ENCODE data around the gene MYOC. TPM values are rescaled to one million over a fixed set of nuclear protein-coding genes. Genes with fewer than 3 reads are reported as not detected.

The MYOC gene
- total and polyA plus RNA-seq, 2 donors (not counting 3 experiments of a cell fraction or from before 2014, with no cell fraction given) = not detected

DNA sequence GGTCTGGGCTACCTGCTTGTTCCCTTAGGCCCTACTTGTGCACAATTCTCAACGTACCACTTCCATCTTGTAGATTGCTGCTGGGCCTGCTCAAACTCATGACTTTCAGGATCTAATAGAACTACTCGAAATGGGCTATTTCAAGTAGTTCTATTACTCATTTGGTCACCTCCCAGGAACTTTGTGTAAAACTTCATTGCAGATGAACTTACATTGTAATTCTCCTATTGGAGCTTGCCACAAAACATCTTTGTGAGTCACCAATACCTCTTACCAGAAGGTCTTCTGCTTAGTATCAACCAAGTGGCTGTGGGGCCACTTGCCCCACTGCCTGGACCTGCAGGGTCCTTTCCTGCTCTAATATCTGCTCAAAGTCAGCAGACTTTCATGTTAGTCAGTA, 41.2 kb downstream of the MYOC start:
- Histone ChIP-seq H3K27me3 (ENCODE audit: control insufficient read depth in 2 of 2, insufficient read depth in 2 of 2, low read length in 2 of 2) (no peaks in the 10 kb centered on the region), H3K4me2 (ENCODE audit: insufficient read depth, low read length) (no peak overlapping the region), H3K9me1 (replicated peaks; ENCODE audit: control insufficient read depth, extremely low read depth, insufficient read depth, low read length) (no peaks in the 10 kb centered on the region), H3K4me3 (replicated peaks in 1 of 3; ENCODE audit: insufficient read depth in 1 of 3, low read depth in 1 of 3, low read length in 3 of 3) (no peak overlapping the region), H3K4me1 (ENCODE audit: control insufficient read depth, extremely low read depth, insufficient read depth, low read length) (no peaks in the 10 kb centered on the region), H3K9ac (replicated peaks; ENCODE audit: extremely low read depth, insufficient read depth, low read length) (no peak overlapping the region), H3K27ac (ENCODE audit: insufficient read depth, low read depth, low read length) (no peak overlapping the region), H2AFZ (ENCODE audit: low read depth, low read length) (no peak overlapping the region), H3K79me2 (ENCODE audit: control insufficient read depth, insufficient read depth, low read length) (no peaks in the 10 kb centered on the region), H3K36me3 (ENCODE audit: control insufficient read depth in 2 of 2, extremely low read depth in 1 of 2, insufficient read depth in 2 of 2, low read length in 2 of 2) (no peaks in the 10 kb centered on the region), H3K9me3 (replicated peaks; ENCODE audit: control insufficient read depth, insufficient read depth, low read length) (no peaks in the 10 kb centered on the region), H4K20me1 (replicated peaks; ENCODE audit: control insufficient read depth, extremely low read depth, insufficient read depth, low read length) (no peaks in the 10 kb centered on the region)
- ChIA-PET POLR2A (no interaction called here), CTCF (no interaction called here)
- dilution Hi-C loops (cut with MboI; ENCODE audit: extremely low pct_ligation_motif_present, low sequenced_read_pairs) = no loop called here
- TF ChIP-seq EZH2 (IDR thresholded peaks at IDR 0.05; ENCODE audit: borderline replicate concordance, low read depth, low read length, severe bottlenecking) (no peak), POLR2A (IDR thresholded peaks at IDR 0.05; ENCODE audit: low read depth, low read length) (no peak), FOS (IDR thresholded peaks at IDR 0.05; ENCODE audit: borderline replicate concordance, insufficient read depth, low read length) (no peak), POLR2AphosphoS5 (IDR thresholded peaks at IDR 0.05; ENCODE audit: insufficient read depth, low read depth, low read length) (no peak), MYC (IDR thresholded peaks at IDR 0.05; ENCODE audit: low read depth, low read length) (no peak), CTCF (IDR thresholded peaks at IDR 0.05; ENCODE audit: extremely low read depth in 1 of 2, insufficient read depth in 1 of 2, low read depth in 1 of 2, low read length in 2 of 2) (no peak), GATA2 (IDR thresholded peaks at IDR 0.05; ENCODE audit: insufficient read depth, insufficient read length, low read depth, low read length) (no peak), JUN (IDR thresholded peaks at IDR 0.05; ENCODE audit: borderline replicate concordance, insufficient read depth, insufficient read length, low read depth) (no peak), MAX (IDR thresholded peaks at IDR 0.05; ENCODE audit: insufficient read depth, insufficient read length) (no peak)
- no peak for DNase-seq (ENCODE audit: low read depth, low spot score)
- intact Hi-C loops (cut with micrococcal nuclease) = no loop called here
- no TSS peak for BruUV-seq (replicated peaks)
- no peak for FAIRE-seq
